B cell (primary cell): ENCODE data around the gene UNC79.

Experiments used
- EZH2 ChIP-seq: IDR thresholded peaks from 2 replicates; pipeline ENCODE4 v1.6.1; 2012; ENCODE audit warnings: borderline replicate concordance, low read depth, mild to moderate bottlenecking, moderate library complexity, low read length; ENCODE audit not compliant: insufficient read depth, poor library complexity, severe bottlenecking
- TF ChIP-seq, protein P1 (sequence below): fragments of 200-600 bp; IDR thresholded peaks from one replicate; pipeline ENCODE4 v1.8.0; 2022; ENCODE audit warnings: antibody characterized with exemption, mild to moderate bottlenecking

DNA sequence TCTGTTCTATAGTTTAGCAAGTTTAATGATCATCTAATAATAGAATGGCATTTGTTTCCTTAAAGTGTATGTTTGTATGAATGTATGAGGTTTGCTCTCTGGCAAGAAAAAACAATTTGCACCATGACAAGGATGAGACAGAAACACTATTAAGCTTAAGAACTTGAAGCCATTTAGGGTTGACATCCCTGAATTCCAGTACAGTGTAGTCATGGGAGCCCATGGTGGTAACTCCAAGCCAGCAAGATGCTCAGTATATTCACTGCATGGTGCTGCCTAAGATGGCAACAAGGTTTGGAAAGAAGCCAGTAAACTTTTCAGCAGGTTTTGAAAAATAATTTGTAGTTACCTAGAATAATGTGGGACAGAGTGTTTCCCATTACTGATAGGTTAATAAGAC lies 198.9 kb downstream of the UNC79 start:
- TF ChIP-seq, protein P1, sequence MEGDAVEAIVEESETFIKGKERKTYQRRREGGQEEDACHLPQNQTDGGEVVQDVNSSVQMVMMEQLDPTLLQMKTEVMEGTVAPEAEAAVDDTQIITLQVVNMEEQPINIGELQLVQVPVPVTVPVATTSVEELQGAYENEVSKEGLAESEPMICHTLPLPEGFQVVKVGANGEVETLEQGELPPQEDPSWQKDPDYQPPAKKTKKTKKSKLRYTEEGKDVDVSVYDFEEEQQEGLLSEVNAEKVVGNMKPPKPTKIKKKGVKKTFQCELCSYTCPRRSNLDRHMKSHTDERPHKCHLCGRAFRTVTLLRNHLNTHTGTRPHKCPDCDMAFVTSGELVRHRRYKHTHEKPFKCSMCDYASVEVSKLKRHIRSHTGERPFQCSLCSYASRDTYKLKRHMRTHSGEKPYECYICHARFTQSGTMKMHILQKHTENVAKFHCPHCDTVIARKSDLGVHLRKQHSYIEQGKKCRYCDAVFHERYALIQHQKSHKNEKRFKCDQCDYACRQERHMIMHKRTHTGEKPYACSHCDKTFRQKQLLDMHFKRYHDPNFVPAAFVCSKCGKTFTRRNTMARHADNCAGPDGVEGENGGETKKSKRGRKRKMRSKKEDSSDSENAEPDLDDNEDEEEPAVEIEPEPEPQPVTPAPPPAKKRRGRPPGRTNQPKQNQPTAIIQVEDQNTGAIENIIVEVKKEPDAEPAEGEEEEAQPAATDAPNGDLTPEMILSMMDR: no peak
- TF ChIP-seq EZH2: no peak
